BE2C (cell line): ENCODE results near the gene ZBTB46.

Source experiments
- DNase-seq: peaks from one replicate; pipeline ENCODE4 v3.0.0-alpha.2; 2020
- H3K27me3 ChIP-seq: fragments of 250-450 bp; sonication (Bioruptor Pico); 2 replicates; pipeline ENCODE4 v1.5.1; 2020; ENCODE audit warnings: mild to moderate bottlenecking
- H3K36me3 ChIP-seq: fragments of 250-450 bp; sonication (Bioruptor Pico); 2 replicates; pipeline ENCODE4 v1.5.1; 2020; ENCODE audit warnings: mild to moderate bottlenecking
- H3K4me1 ChIP-seq: fragments of 250-450 bp; sonication (Bioruptor Pico); 2 replicates; pipeline ENCODE4 v1.5.1; 2020
- H3K4me3 ChIP-seq: 2 replicates; pipeline ENCODE4 v1.5.1; 2011; ENCODE audit warnings: low read depth, low read length
- H3K9me3 ChIP-seq: fragments of 250-450 bp; sonication (Bioruptor Pico); 2 replicates; pipeline ENCODE4 v1.5.1; 2020
- CTCF ChIP-seq: IDR thresholded peaks from 2 replicates; pipeline ENCODE4 v1.5.1; 2012; ENCODE audit warnings: mild to moderate bottlenecking, low read depth, low read length

Gene ZBTB46

GRCh38 chr20:63735859-63736718 is 95.0 kb downstream of the ZBTB46 start, which contains the start of gene LIME1:
TSS of gene LIME1 (plus strand) at chr20:63736664. CDS start at chr20:63737550, 886 bp downstream.
- H3K27me3 ChIP-seq, result peaks cover 3% of the 10 kb centered on the region; the same call in 1 of the 2 replicates
- no peaks in the 10 kb centered on the region for H3K9me3 ChIP-seq
- no peak for DNase-seq
- TF ChIP-seq CTCF, result no peak
- peaks cover 3% of the 10 kb centered on the region for H3K4me1 ChIP-seq
- H3K4me3 ChIP-seq, result no peak within 1 kb of the TSS
- H3K36me3 ChIP-seq, result peaks cover 28% of the 10 kb centered on the region

DNA sequence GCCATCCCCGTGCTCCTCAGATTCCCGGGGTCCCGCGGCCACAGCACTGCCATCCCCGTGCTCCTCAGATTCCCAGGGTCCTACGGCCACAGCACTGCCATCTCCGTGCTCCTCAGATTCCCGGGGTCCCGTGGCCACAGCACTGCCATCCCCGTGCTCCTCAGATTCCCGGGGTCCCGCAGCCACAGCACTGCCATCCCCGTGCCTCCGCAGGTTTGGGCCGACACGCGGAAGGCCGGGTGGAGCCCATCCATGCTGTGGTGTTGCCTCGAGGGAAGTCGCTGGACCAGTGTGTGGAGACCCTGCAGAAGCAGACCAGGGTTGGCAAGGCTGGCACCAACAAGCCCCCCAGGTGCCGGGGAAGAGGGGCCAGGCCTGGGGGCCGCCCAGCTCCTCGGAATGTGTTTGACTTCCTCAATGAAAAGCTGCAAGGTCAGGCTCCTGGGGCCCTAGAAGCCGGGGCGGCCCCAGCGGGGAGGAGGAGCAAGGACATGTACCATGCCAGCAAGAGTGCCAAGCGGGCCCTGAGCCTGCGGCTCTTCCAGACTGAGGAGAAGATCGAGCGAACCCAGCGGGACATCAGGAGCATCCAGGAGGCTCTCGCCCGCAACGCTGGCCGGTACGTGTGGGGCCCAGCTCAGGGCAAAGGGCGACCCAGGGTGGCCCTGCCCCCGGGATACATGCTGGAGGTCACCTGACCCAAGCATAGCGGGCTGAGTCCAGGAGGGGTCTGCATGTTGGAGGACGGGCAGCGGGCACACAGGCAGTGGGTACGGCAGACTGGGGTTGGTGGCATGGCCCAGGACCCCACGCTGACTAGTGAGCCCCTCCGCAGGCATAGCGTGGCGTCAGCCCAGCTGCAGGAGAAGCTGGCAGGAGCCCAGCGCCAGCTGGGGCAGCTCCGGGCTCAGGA is 95.9 kb downstream of the ZBTB46 start:
- no peaks in the 10 kb centered on the region for H3K9me3 ChIP-seq
- H3K4me3 ChIP-seq, result no peak overlapping the region
- no peak for TF ChIP-seq CTCF
- H3K36me3 ChIP-seq, result peaks cover 28% of the 10 kb centered on the region
- DNase-seq, result no peak
- peaks cover 3% of the 10 kb centered on the region; the same call in 1 of the 2 replicates for H3K27me3 ChIP-seq
- peaks cover 3% of the 10 kb centered on the region for H3K4me1 ChIP-seq

- Histone ChIP-seq H3K27me3 (peaks cover 3% of the 10 kb centered on the region; the same call in 1 of the 2 replicates), H3K36me3 (peaks cover 31% of the 10 kb centered on the region), H3K9me3 (no peaks in the 10 kb centered on the region), H3K4me1 (peaks cover 3% of the 10 kb centered on the region), H3K4me3 (no peak overlapping the region)
- TF ChIP-seq CTCF, result no peak
- no peak for DNase-seq
Observed at GRCh38 chr20:63734111-63734945, 96.7 kb downstream of the ZBTB46 start.

DNA sequence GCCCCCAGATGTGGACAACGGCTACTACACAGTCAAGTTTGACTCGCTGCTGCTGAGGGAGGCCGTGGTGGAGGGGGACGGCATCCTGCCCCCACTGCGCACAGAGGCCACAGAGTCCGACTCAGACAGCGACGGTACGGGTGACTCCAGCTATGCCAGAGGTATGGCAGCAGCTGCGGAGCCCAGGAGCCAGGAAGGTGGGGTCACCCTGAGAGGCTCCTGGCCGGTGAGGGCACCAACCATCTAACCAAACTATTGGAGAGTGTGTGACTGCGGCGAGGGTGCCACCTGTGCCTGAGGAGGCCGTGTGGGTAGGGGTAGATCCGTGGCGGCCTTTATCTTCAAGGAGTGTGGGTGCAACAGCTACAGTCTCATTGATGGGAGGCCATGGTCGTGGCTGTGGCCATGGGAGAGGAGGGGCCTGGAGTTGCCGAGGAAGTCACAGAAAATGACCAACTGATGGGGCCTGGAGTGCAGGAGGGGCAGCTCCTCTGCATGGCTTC is 97.4 kb downstream of the ZBTB46 start:
- H3K9me3 ChIP-seq, result no peaks in the 10 kb centered on the region
- no peaks in the 10 kb centered on the region for H3K4me1 ChIP-seq
- no peak for DNase-seq
- peaks cover 33% of the 10 kb centered on the region for H3K36me3 ChIP-seq
- no peaks in the 10 kb centered on the region for H3K27me3 ChIP-seq
- no peak for TF ChIP-seq CTCF
- H3K4me3 ChIP-seq, result no peak overlapping the region

DNA sequence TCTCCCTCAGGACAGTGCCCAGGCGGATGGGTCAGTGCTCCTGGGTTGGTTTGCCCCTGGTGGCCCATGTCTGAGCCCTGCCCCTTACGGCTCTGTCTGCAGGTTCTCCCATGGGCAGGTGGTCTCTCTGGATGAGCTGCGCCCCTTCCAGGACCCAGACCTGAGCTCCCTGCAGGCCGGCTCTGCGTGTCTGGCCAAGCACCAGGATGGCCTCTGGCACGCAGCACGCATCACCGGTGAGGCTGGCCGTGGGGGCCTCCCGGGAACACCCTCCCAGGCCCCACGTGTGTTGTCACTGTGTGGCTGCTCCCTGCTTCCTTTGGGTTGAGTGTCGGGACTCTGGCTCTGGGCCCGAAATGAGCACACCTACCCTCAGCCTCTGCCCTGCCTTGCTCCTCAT is 97.9 kb downstream of the ZBTB46 start:
- TF ChIP-seq CTCF, result no peak
- Histone ChIP-seq H3K4me1 (no peaks in the 10 kb centered on the region), H3K9me3 (no peaks in the 10 kb centered on the region), H3K4me3 (no peak overlapping the region), H3K36me3 (peaks cover 33% of the 10 kb centered on the region), H3K27me3 (no peaks in the 10 kb centered on the region)
- no peak for DNase-seq
